B cell (primary cell): ENCODE measurements around the gene MAD1L1.

Source experiments
- CTCF ChIP-seq: fragments of 200-600 bp; IDR thresholded peaks from one replicate; pipeline ENCODE4 v1.8.0; 2022; ENCODE audit warnings: antibody characterized with exemption, mild to moderate bottlenecking
- EZH2 ChIP-seq: IDR thresholded peaks from 2 replicates; pipeline ENCODE4 v1.6.1; 2012; ENCODE audit warnings: borderline replicate concordance, low read depth, mild to moderate bottlenecking, moderate library complexity, low read length; ENCODE audit not compliant: insufficient read depth, poor library complexity, severe bottlenecking

- TF ChIP-seq CTCF (no peak), EZH2 (no peak)
Observed at GRCh38 chr7:2198760-2199159, 34.0 kb downstream of the MAD1L1 start.
